DOHH2 (cell line): ENCODE measurements around the gene NPIPA7.
"Not testable (repeated sequence)": the region's sequence is repeated elsewhere in the genome, so short reads cannot be mapped to it uniquely, and the experiment has no call there.

ENCODE experiments used
- CTCF ChIP-seq: fragments of 200-600 bp; sonication (generic); IDR thresholded peaks from one replicate; pipeline ENCODE4 v1.5.1; 2014; ENCODE audit warnings: antibody characterized with exemption, mild to moderate bottlenecking, low read depth, low read length; ENCODE audit not compliant: poor library complexity, severe bottlenecking
- EZH2phosphoT487 ChIP-seq: fragments of 200-600 bp; sonication (generic); IDR thresholded peaks from 2 replicates; pipeline ENCODE4 v1.6.1; 2017; ENCODE audit warnings: borderline replicate concordance, mild to moderate bottlenecking, antibody characterized with exemption, low read length, moderate library complexity, mixed read lengths

GRCh38 chr16:16434711-16435110 is 55.8 kb downstream of the NPIPA7 start:
- not testable (repeated sequence) for TF ChIP-seq CTCF, EZH2phosphoT487
